Stimulated activated CD4-positive, alpha-beta T cell treated with anti-CD3 and anti-CD28 coated beads, Interleukin-4, amount 100 ng/mL, for 4 hours (primary cell): ENCODE data around the gene SNRPB.

ENCODE experiments used
- DNase-seq, 2 experiments: peaks; one replicate each; pipeline ENCODE4 v3.0.0-alpha.2; 2020

The SNRPB gene

GRCh38 chr20:2418388-2418787, 52.2 kb downstream of the SNRPB start:
- DNase-seq = no peak

DNA sequence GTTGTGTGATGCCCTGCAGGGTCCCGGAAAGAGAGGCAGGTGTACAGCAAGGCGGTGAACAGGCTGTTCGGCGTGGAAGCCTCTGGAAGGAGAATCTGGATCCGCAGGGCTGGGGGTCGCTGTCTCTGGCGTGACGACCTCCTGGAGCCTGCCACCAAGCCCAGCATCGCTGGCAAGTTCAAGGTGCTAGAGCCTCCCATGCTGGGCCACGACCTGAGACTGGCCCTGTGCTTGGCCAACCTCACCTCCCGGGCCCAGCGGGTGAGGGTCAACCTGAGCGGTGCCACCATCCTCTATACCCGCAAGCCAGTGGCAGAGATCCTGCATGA, 53.4 kb downstream of the SNRPB start:
- no peak for DNase-seq

DNA sequence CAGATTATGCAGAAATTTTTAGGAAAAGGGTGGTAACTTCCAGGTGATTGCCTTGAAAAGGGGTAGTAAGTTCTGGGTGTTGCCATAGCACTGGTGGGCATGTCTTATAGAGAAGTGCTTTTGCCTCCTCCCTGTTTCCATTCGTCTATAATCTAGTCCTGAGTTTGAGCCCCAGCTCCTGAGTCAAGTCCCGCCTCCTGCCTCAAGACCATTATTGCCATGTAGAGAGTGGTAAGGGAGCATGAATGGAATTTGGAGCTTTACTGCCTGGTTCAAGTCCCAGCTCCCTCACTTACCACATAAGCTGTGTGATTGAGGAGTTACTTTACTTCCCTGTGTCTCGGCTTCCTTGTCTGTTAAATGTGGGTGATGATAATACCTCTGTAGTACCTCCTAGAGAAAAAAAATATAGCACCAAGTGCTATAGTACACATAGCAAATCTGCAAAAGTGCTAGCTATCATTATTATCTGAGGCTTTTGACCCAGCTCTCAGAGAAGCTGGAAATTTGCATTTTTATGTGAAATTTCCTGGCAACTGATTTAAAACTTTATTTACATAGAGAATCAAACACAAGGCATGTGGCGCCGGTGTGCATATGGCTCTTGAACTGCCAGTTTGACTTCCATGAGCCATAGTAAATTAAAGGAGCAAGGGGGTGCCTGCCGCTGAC, 53.9 kb downstream of the SNRPB start:
- DNase-seq = no peak
